GM12878 (cell line): ENCODE results near the gene PLXNA2. TPM values are rescaled to one million over a fixed set of nuclear protein-coding genes. Genes with fewer than 3 reads are reported as not detected.

Experiments used
- CREB1 ChIP-seq: IDR thresholded peaks from 2 replicates; pipeline ENCODE4 v1.6.1; 2012; ENCODE audit warnings: low read depth, mild to moderate bottlenecking, inconsistent platforms
- CREM ChIP-seq: IDR thresholded peaks from 2 replicates; pipeline ENCODE4 v1.6.1; 2014; ENCODE audit warnings: antibody characterized with exemption, low read depth
- EP300 ChIP-seq, 2 experiments: fragments of 150-350 bp in 1 of 2; IDR thresholded peaks; 2 replicates each; pipeline ENCODE4 v1.6.1; 2011 to 2012; ENCODE audit warnings: low read depth in 2 of 2, low read length in 2 of 2, borderline replicate concordance in 1 of 2, improper control_type of control experiment in 1 of 2, inconsistent platforms in 1 of 2; ENCODE audit not compliant: control insufficient read depth in 1 of 2
- HDAC6 ChIP-seq: fragments of 200-600 bp; sonication (generic); IDR thresholded peaks from one replicate; pipeline ENCODE4 v1.8.0; 2017; ENCODE audit warnings: antibody characterized with exemption; ENCODE audit not compliant: unreplicated experiment
- MEF2B ChIP-seq: fragments of 450-650 bp; IDR thresholded peaks from 2 replicates; pipeline ENCODE4 v1.6.1; 2018; ENCODE audit warnings: mild to moderate bottlenecking, moderate library complexity; ENCODE audit not compliant: partially characterized antibody, poor library complexity, severe bottlenecking
- NR2F1 ChIP-seq: fragments of 450-650 bp; conservative IDR thresholded peaks from 2 replicates; pipeline ENCODE4 v1.6.1; 2017; ENCODE audit warnings: mild to moderate bottlenecking
- POLR2AphosphoS5 ChIP-seq: IDR thresholded peaks from 2 replicates; pipeline ENCODE4 v1.6.1; 2011; ENCODE audit warnings: mild to moderate bottlenecking, low read length, inconsistent platforms
- TBL1XR1 ChIP-seq: IDR thresholded peaks from 2 replicates; pipeline ENCODE4 v1.6.1; 2012; ENCODE audit warnings: low read depth, low read length, improper control_type of control experiment
- YY1 ChIP-seq: IDR thresholded peaks from 2 replicates; pipeline ENCODE4 v1.6.1; 2011; ENCODE audit warnings: low read depth, mild to moderate bottlenecking, low read length
- ZNF24 ChIP-seq: fragments of 450-650 bp; IDR thresholded peaks from 2 replicates; pipeline ENCODE4 v1.6.1; 2017; ENCODE audit warnings: antibody characterized with exemption, mild to moderate bottlenecking
- ZNF622 ChIP-seq: fragments of 450-650 bp; IDR thresholded peaks from 2 replicates; pipeline ENCODE4 v1.6.1; 2017; ENCODE audit warnings: mild to moderate bottlenecking, inconsistent platforms
- polyA plus RNA-seq, 11 experiments: library from polyadenylated mRNA; depleted of rRNA in 4 of 11; unstranded in 6 of 11; stranded (reverse) in 5 of 11; fragments of >200 nt; fragmentation: Nextera tagmentation in 4 of 11; fragmentation: Illumina TruSeq in 1 of 11; extraction: Ambion mirVana in 4 of 11; extraction: Trizol in 1 of 11; gene quantifications; 1 replicate in 1 of 11; 2 replicates in 10 of 11; pipeline versions ENCODE4 v1.2.1 to v1.2.3, GENCODE V29; 2011 to 2016; ENCODE audit warnings: inconsistent platforms in 2 of 11, missing spikeins in 2 of 11, low read depth in 1 of 11
- total RNA-seq, 4 experiments: library from RNA; depleted of rRNA in 3 of 4; stranded (reverse); fragments of >200 nt in 3 of 4; fragmentation: Illumina TruSeq in 1 of 4; extraction: Trizol in 1 of 4; gene quantifications; 2 replicates each; pipeline versions ENCODE4 v1.2.1 to v1.2.3, GENCODE V29; 2013 to 2021
- TF ChIP-seq, protein P1 (sequence below): fragments of 450-650 bp; IDR thresholded peaks from 2 replicates; pipeline ENCODE4 v1.6.1; 2017; ENCODE audit warnings: mild to moderate bottlenecking, low read depth, inconsistent platforms; ENCODE audit not compliant: poor library complexity, severe bottlenecking

Gene PLXNA2
- total and polyA plus RNA-seq, 10 of the 15 experiments (the other 5 are each of a cell fraction or from before 2014, with no cell fraction given) = under 0.01 to 0.08 (median 0.07) TPM; not detected in 4

DNA sequence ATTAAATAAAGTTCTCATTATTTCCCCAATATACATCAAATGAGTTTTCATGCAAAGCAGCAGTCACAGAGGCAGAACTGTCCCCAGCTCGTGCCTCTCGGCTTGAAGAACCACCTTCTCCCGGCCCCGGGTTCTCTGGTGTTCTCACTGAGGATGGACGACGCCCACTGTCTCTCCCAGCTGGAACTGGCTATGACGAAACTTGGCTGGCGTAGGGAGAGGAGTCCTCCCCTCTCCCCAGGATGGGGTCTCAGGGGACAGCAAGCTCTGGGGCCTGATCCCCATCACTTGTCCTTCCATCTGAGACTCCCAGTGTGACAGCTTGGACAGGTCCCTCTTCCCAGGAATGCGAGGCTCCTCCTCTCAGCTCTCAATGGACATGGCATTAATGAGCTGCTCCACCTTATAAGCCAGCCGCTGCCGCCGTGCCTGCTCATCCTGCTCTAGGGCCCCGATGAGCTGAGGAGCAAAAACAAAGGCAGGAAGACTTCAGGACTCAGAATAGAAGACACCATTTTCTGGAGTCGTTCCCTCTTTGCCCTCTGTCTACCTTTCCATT lies 217.2 kb downstream of the PLXNA2 start (continued):
- TF ChIP-seq, protein P1, sequence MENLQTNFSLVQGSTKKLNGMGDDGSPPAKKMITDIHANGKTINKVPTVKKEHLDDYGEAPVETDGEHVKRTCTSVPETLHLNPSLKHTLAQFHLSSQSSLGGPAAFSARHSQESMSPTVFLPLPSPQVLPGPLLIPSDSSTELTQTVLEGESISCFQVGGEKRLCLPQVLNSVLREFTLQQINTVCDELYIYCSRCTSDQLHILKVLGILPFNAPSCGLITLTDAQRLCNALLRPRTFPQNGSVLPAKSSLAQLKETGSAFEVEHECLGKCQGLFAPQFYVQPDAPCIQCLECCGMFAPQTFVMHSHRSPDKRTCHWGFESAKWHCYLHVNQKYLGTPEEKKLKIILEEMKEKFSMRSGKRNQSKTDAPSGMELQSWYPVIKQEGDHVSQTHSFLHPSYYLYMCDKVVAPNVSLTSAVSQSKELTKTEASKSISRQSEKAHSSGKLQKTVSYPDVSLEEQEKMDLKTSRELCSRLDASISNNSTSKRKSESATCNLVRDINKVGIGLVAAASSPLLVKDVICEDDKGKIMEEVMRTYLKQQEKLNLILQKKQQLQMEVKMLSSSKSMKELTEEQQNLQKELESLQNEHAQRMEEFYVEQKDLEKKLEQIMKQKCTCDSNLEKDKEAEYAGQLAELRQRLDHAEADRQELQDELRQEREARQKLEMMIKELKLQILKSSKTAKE = no peak
- no peak for TF ChIP-seq EP300 (IDR thresholded peaks at IDR 0.05; ENCODE audit: borderline replicate concordance in 1 of 2, control insufficient read depth in 1 of 2, low read depth in 2 of 2, low read length in 2 of 2)
- no peak for TF ChIP-seq HDAC6
- TF ChIP-seq CREM = no peak
- TF ChIP-seq TBL1XR1 = no peak
- no peak for TF ChIP-seq POLR2AphosphoS5
- no peak for TF ChIP-seq MEF2B
- no peak for TF ChIP-seq NR2F1
- no peak for TF ChIP-seq ZNF24
- no peak for TF ChIP-seq YY1
- TF ChIP-seq CREB1 = no peak
- TF ChIP-seq ZNF622 = no peak
